ENCODE measurements around the gene SIRPD.

DNA sequence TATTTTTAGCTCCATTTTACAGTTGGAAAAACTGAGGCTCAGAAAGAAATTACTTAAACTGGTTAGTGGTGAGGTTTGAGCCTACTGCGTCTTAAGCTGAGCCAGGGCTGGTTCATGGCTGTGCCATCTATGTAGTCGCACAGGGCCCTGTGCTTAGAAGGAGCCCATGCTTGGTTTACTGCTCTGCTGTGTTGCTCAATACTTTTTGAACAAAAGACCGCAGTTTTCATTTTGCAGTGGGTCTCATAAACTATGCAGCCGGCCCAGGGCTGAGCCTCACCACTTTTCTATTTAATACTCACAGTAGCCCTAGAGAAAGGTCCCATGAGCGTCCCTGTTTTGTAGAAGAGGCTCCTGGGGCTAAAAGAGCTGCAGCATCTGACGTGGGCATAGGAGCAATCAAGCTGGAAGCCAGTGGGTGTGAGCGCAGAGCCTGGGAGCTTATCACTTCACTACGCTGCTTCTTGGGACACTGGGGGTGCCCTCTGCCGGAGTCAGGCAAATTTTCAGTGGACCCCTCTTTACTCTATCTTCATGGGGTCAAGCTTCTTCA lies 66.8 kb downstream of the SIRPD start:
- TF ChIP-seq POLR2AphosphoS5 (IDR thresholded peaks at IDR 0.05) = no peak
- TF ChIP-seq, protein P1, sequence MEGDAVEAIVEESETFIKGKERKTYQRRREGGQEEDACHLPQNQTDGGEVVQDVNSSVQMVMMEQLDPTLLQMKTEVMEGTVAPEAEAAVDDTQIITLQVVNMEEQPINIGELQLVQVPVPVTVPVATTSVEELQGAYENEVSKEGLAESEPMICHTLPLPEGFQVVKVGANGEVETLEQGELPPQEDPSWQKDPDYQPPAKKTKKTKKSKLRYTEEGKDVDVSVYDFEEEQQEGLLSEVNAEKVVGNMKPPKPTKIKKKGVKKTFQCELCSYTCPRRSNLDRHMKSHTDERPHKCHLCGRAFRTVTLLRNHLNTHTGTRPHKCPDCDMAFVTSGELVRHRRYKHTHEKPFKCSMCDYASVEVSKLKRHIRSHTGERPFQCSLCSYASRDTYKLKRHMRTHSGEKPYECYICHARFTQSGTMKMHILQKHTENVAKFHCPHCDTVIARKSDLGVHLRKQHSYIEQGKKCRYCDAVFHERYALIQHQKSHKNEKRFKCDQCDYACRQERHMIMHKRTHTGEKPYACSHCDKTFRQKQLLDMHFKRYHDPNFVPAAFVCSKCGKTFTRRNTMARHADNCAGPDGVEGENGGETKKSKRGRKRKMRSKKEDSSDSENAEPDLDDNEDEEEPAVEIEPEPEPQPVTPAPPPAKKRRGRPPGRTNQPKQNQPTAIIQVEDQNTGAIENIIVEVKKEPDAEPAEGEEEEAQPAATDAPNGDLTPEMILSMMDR (IDR thresholded peaks at IDR 0.05) = no peak
